SK-N-MC (cell line): Measurements from ENCODE around the gene CHIC2.

Experiments
- EZH2 ChIP-seq: fragments of 200-600 bp; sonication (generic); IDR thresholded peaks from one replicate; pipeline ENCODE4 v1.6.1; 2017; ENCODE audit warnings: antibody characterized with exemption
- POLR2AphosphoS5 ChIP-seq: IDR thresholded peaks from 2 replicates; pipeline ENCODE4 v1.6.1; 2012; ENCODE audit warnings: mild to moderate bottlenecking, low read depth, low read length, borderline replicate concordance

- TF ChIP-seq POLR2AphosphoS5 (no peak), EZH2 (no peak)
Measured at GRCh38 chr4:54063737-54064316, 578 bp downstream of the CHIC2 start.
